OCI-LY7 (cell line): ENCODE data around the gene KLHDC8A. TPM values are rescaled to one million over a fixed set of nuclear protein-coding genes. Genes with fewer than 3 reads are reported as not detected.

Source experiments
- BruUV-seq: library from RNA; stranded (reverse); fragments of 400-500 nt; replicated peaks from 2 replicates; lab custom pipeline; 2021; lab: Mats Ljungman, UMichigan
- CTCF ChIA-PET: fragments of 300-600 bp; sonication (Branson Sonifier 250); formaldehyde crosslinking; loops from one replicate; lab custom pipeline; 2022; ENCODE audit warnings: antibody characterized with exemption; ENCODE audit not compliant: unreplicated experiment; lab: Charles Lee
- POLR2A ChIA-PET: fragments of 300-600 bp; sonication (Branson Sonifier 250); formaldehyde crosslinking; loops from one replicate; lab custom pipeline; 2022; ENCODE audit warnings: antibody characterized with exemption; lab: Charles Lee
- DNase-seq: peaks from one replicate; pipeline ENCODE4 v3.0.0-alpha.2; 2015; ENCODE audit warnings: low spot score
- H2AFZ ChIP-seq: fragments of 200-600 bp; sonication (generic), shearing (Covaris generic); 2 replicates; pipeline ENCODE4 v1.6.1; 2014; ENCODE audit warnings: mild to moderate bottlenecking, antibody characterized with exemption, low read length, moderate library complexity
- H3K27ac ChIP-seq: fragments of 200-600 bp; sonication (generic); 2 replicates; pipeline ENCODE4 v1.5.1; 2014; ENCODE audit warnings: mixed run types, low read depth, mild to moderate bottlenecking, moderate library complexity, low read length, inconsistent platforms; ENCODE audit not compliant: poor library complexity, severe bottlenecking
- H3K36me3 ChIP-seq: fragments of 200-600 bp; sonication (generic); 2 replicates; pipeline ENCODE4 v1.6.1; 2014; ENCODE audit warnings: mild to moderate bottlenecking, antibody characterized with exemption, low read length, moderate library complexity, mixed read lengths; ENCODE audit not compliant: insufficient read depth
- H3K4me1 ChIP-seq: fragments of 200-600 bp; sonication (generic); 2 replicates; pipeline ENCODE4 v1.5.1; 2014; ENCODE audit warnings: mild to moderate bottlenecking, low read length; ENCODE audit not compliant: insufficient read depth, poor library complexity, severe bottlenecking
- H3K4me2 ChIP-seq: fragments of 200-600 bp; sonication (generic); 2 replicates; pipeline ENCODE4 v1.6.1; 2014; ENCODE audit warnings: mild to moderate bottlenecking, low read length
- H3K4me3 ChIP-seq: fragments of 200-600 bp; sonication (generic); 2 replicates; pipeline ENCODE4 v1.5.1; 2014; ENCODE audit warnings: mild to moderate bottlenecking, low read depth, low read length; ENCODE audit not compliant: poor library complexity, severe bottlenecking
- H3K79me2 ChIP-seq: fragments of 200-600 bp; sonication (generic); 2 replicates; pipeline ENCODE4 v1.6.1; 2016; ENCODE audit warnings: low read depth, mild to moderate bottlenecking, low read length, moderate library complexity, mixed read lengths; ENCODE audit not compliant: insufficient read depth
- H3K9me2 ChIP-seq: fragments of 200-600 bp; sonication (generic); 2 replicates; pipeline ENCODE4 v1.6.1; 2016; ENCODE audit warnings: mild to moderate bottlenecking, low read length, mixed read lengths; ENCODE audit not compliant: insufficient read depth
- H3K9me3 ChIP-seq: fragments of 200-600 bp; sonication (generic); 2 replicates; pipeline ENCODE4 v1.6.1; 2014; ENCODE audit warnings: mild to moderate bottlenecking, mixed run types, low read length, mixed read lengths
- H4K20me1 ChIP-seq: fragments of 200-600 bp; sonication (generic); 2 replicates; pipeline ENCODE4 v1.6.1; 2014; ENCODE audit warnings: mild to moderate bottlenecking, antibody characterized with exemption, low read length, moderate library complexity, mixed read lengths; ENCODE audit not compliant: insufficient read depth
- CTCF ChIP-seq: fragments of 200-600 bp; sonication (generic); conservative IDR thresholded peaks from 2 replicates; pipeline ENCODE4 v1.5.1; 2014; ENCODE audit warnings: mild to moderate bottlenecking, antibody characterized with exemption, low read length, moderate library complexity, mixed read lengths
- EZH2phosphoT487 ChIP-seq: fragments of 200-600 bp; sonication (generic); IDR thresholded peaks from 2 replicates; pipeline ENCODE4 v1.6.1; 2018; ENCODE audit warnings: low read depth, borderline replicate concordance, mild to moderate bottlenecking, mixed run types, antibody characterized with exemption, low read length, moderate library complexity, mixed read lengths
- intact Hi-C: fragments of 100-400 bp; cut with micrococcal nuclease; formaldehyde crosslinking; loops from one replicate; pipeline ENCODE4 v1.10.0; 2022; ENCODE audit not compliant: unreplicated experiment
- total RNA-seq, 2 experiments: library from RNA; depleted of rRNA in 1 of 2; stranded (reverse); fragments of >200 nt in 1 of 2; shearing (Covaris generic) in 1 of 2; gene quantifications; 2 replicates each; pipeline ENCODE4 v1.2.3, GENCODE V29; 2014 to 2022

KLHDC8A gene
- total RNA-seq, 2 experiments from 2014 or later: not detected

- Histone ChIP-seq H2AFZ (no peak overlapping the region), H3K9me2 (no peaks in the 10 kb centered on the region), H3K9me3 (no peaks in the 10 kb centered on the region), H3K4me3 (no peak overlapping the region), H4K20me1 (no peaks in the 10 kb centered on the region), H3K4me2 (no peak overlapping the region), H3K79me2 (no peaks in the 10 kb centered on the region), H3K4me1 (peaks cover 71% of the 10 kb centered on the region), H3K27ac (no peak overlapping the region), H3K36me3 (no peaks in the 10 kb centered on the region)
- DNase-seq: no peak
- TF ChIP-seq CTCF: no peak
- TF ChIP-seq EZH2phosphoT487: no peak
- intact Hi-C loops: no loop called here
- CTCF ChIA-PET: no interaction called here
- POLR2A ChIA-PET: interaction anchor here (0.6 to 1.7 kb wide), 7 partner anchors 8 to 459 kb away, joined by 3 to 6 read pairs (median 3); no protein-coding TSS in a partner anchor
- BruUV-seq: no TSS peak
Observed at GRCh38 chr1:205293350-205294074, 63.2 kb downstream of the KLHDC8A start.

DNA sequence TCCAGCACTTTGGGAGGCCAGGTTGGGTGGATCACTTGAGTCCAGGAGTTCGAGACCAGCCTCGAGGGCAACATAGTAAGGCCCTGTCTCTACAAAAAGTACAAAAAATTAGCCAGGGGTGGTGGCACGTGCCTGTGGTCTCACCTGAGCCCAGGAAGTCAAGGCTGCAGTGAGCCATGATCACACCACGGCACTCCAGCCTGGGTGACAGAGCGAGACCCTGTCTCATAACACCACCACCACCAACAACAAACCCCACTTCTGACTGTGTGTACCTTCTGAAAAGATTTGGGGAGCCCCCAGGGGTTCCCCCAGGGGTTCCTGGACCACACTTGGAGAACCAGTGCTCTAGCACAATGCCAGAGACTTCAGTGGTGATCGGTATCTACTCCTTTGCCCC lies 65.1 kb downstream of the KLHDC8A start:
- no peaks in the 10 kb centered on the region for H3K9me3 ChIP-seq
- BruUV-seq: no TSS peak
- H4K20me1 ChIP-seq: no peaks in the 10 kb centered on the region
- intact Hi-C loops: no loop called here
- DNase-seq: no peak
- peaks cover 73% of the 10 kb centered on the region for H3K4me1 ChIP-seq
- no peak overlapping the region for H2AFZ ChIP-seq
- 0 out of 2 replicates have a peak overlapping the region, but pooled peaks have one; percentile 8 for H3K4me2 ChIP-seq
- CTCF ChIA-PET: no interaction called here
- no peaks in the 10 kb centered on the region for H3K36me3 ChIP-seq
- POLR2A ChIA-PET: interaction anchor here (0.9 kb wide), 1 partner anchor 22 kb away, joined by 3 read pairs; no protein-coding TSS in a partner anchor
- no peak overlapping the region for H3K27ac ChIP-seq
- no peak overlapping the region for H3K4me3 ChIP-seq
- no peak for TF ChIP-seq EZH2phosphoT487
- no peak for TF ChIP-seq CTCF
- no peaks in the 10 kb centered on the region for H3K79me2 ChIP-seq
- no peaks in the 10 kb centered on the region for H3K9me2 ChIP-seq
